HCT116 (cell line): ENCODE measurements around the gene TOR4A.

Experiments used
- CTCF ChIP-seq, 3 experiments: fragments of 200-600 bp in 1 of 3; sonication (generic) in 1 of 3; IDR thresholded peaks in 2 of 3; conservative IDR thresholded peaks in 1 of 3; 2 replicates each; pipeline ENCODE4 v1.5.1; 2012 to 2017; ENCODE audit warnings: low read depth in 2 of 3, low read length in 2 of 3, antibody characterized with exemption in 1 of 3, borderline replicate concordance in 1 of 3, control low read depth in 1 of 3, mild to moderate bottlenecking in 1 of 3, mixed read lengths in 1 of 3, mixed run types in 1 of 3, moderate library complexity in 1 of 3; ENCODE audit not compliant: insufficient read depth in 1 of 3
- EZH2 ChIP-seq: fragments of 200-600 bp; sonication (generic); IDR thresholded peaks from 2 replicates; pipeline ENCODE4 v1.6.1; 2017; ENCODE audit warnings: antibody characterized with exemption, mixed run types
- FOSL1 ChIP-seq: IDR thresholded peaks from 2 replicates; pipeline ENCODE4 v1.6.1; 2012; ENCODE audit warnings: low read depth
- JUND ChIP-seq: IDR thresholded peaks from 2 replicates; pipeline ENCODE4 v1.6.1; 2012
- MAX ChIP-seq: IDR thresholded peaks from 2 replicates; pipeline ENCODE4 v1.6.1; 2012
- POLR2A ChIP-seq: IDR thresholded peaks from 2 replicates; pipeline ENCODE4 v1.7.0; 2011; ENCODE audit warnings: borderline replicate concordance; ENCODE audit not compliant: insufficient read depth, insufficient read length; ENCODE audit errors: extremely low read depth
- POLR2AphosphoS5 ChIP-seq: IDR thresholded peaks from 2 replicates; pipeline ENCODE4 v1.6.1; 2011; ENCODE audit warnings: mild to moderate bottlenecking, low read depth, low read length, moderate library complexity
- SP1 ChIP-seq: IDR thresholded peaks from 2 replicates; pipeline ENCODE4 v1.6.1; 2012; ENCODE audit warnings: low read depth
- TCF7L2 ChIP-seq: IDR thresholded peaks from 2 replicates; pipeline ENCODE4 v1.7.0; 2011; ENCODE audit warnings: borderline replicate concordance, inconsistent platforms; ENCODE audit not compliant: insufficient read depth, insufficient read length; ENCODE audit errors: extremely low read depth
- ZNF274 ChIP-seq: fragments of 200-500 bp; sonication (Bioruptor generic); IDR thresholded peaks from 2 replicates; pipeline ENCODE4 v1.6.1; 2014; ENCODE audit warnings: mild to moderate bottlenecking, low read depth, low read length, inconsistent platforms

DNA sequence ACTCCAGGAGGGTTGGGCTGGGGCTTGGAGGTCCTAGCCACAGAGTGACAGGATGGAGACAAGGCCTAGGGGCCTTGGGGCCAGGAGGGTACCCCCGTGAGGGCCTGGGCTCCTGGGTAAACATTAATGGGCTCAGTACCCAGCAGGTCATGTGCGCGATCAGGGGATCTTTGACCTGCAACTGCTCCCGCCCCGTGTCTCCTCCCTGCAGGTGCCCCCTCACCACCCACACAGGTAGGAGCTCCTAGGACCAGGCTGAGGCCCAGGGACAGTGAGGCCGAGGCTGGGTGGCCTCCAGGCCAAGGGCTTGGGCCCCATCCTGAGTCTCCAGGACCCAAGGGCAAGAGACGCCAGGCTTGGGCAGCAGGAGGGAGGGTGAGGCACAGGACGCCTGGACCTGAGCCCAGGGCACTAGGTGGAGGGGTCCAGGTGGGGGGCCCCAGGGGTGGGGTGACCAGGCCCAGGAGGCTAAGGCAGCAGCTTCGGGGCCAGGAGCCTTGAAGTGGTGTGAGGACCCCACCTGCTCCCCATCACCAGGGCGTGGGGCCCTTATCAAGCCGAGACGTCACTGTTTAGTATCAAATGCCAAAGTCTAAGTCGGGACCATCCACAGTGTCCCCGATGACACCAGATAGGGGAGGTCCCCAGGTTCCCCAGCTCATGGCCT, 46.7 kb upstream of the TOR4A start, which contains the start of gene SLC34A3:
- TF ChIP-seq CTCF (IDR thresholded peaks at IDR 0.05 in 2 of 3, conservative IDR thresholded peaks at IDR 0.05 in 1 of 3; ENCODE audit: borderline replicate concordance in 1 of 3, insufficient read depth in 1 of 3, low read depth in 2 of 3, low read length in 2 of 3) (no peak), MAX (no peak), POLR2A (no peak), SP1 (no peak), ZNF274 (no peak), FOSL1 (no peak), TCF7L2 (no peak), JUND (no peak), EZH2 (no peak), POLR2AphosphoS5 (no peak)
